HG03378 (cell line): ENCODE results near the gene IQCH.
"Not testable (repeated sequence)": the region's sequence is repeated elsewhere in the genome, so short reads cannot be mapped to it uniquely, and the experiment has no call there.

Source experiments
- ATAC-seq: cut with Tn5 transposase; IDR thresholded peaks from one replicate; pipeline ENCODE4 v1.9.1; 2021; ENCODE audit warnings: mild to moderate bottlenecking, moderate library complexity; ENCODE audit not compliant: unreplicated experiment

The IQCH gene

GRCh38 chr15:67349634-67350033 is 95.0 kb downstream of the IQCH start:
- ATAC-seq = no peak

DNA sequence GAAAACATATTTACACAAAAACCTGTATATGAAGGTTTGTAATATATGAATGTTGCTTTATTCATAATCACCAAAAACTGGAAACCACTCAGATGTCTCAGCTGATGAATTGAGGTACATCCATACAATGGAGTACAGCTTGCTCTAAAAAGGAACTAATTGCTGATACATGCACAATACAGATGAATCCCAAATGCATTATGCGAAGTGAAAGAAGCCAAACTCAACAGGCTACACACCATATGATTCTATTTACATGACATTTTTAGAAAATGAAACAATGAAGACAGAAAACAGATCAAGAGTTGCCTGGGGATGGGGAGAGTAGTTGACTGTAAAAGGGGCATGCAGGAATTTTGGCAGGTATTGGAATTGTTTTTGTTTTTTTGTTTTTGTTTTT is 95.5 kb downstream of the IQCH start:
- ATAC-seq = no peak

GRCh38 chr15:67358391-67358790 is 103.8 kb downstream of the IQCH start:
- no peak for ATAC-seq

GRCh38 chr15:67358812-67359211 is 104.2 kb downstream of the IQCH start:
- no peak for ATAC-seq

- no peak for ATAC-seq
Observed at GRCh38 chr15:67359431-67360079, 105.0 kb downstream of the IQCH start.

- ATAC-seq = no peak
Observed at GRCh38 chr15:67361100-67361499, 106.5 kb downstream of the IQCH start.

DNA sequence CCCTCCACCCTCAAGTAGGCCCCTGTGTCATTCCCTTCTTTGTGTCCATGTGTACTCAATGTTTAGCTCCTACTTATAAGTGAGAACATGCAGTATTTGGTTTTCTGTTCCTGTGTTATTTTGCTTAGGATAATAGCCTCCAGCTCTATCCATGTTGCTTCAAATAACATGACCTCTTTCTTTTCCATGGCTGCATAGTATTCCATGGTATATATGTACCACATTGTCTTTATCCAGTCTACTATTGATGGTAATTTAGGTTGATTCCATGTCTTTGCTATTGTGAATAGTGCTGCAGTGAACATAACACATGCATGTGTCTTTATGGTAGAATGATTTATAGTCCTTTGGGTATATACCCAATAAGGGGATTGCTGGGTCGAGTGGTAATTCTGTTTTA is 109.1 kb downstream of the IQCH start:
- ATAC-seq = not testable (repeated sequence)

- ATAC-seq = no peak
Observed at GRCh38 chr15:67365994-67366393, 111.4 kb downstream of the IQCH start.

GRCh38 chr15:67366904-67367303 is 112.3 kb downstream of the IQCH start:
- no peak for ATAC-seq

GRCh38 chr15:67369359-67369998 is 114.9 kb downstream of the IQCH start:
- no peak for ATAC-seq

- no peak for ATAC-seq
Observed at GRCh38 chr15:67370206-67370954, 115.8 kb downstream of the IQCH start.

GRCh38 chr15:67372543-67372942 is 118.0 kb downstream of the IQCH start:
- no peak for ATAC-seq

DNA sequence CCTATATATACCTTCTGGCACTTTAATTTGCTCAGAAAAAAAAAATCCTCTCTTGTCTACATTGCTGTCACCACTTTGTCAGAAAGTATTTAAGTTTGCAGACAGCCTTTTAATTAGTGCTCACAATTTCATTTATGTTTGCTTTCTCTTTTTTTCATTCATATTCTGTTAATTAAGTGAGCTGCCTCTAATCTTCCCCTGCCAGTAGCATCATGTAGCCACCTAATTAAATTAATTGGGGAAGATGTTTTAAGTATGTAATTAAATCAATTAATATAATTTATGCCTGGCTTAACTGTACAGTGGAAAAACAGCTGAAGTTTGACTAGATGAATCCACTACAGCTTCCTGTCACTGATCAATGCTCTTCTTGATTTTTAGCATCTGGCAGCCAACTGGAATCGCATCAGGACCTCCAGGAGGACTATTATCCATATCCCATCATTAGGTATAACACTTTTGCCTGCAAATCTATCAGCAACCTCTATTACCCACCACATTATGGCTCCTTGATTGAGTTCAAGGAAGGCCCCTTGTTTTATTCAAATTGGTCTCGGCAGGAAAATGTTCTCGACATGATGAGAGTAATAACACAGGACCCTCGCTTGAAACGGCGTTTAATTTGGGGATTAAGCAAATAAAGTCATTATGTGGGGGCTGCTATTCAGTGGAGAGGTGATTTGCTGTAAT is 118.5 kb downstream of the IQCH start:
- ATAC-seq = no peak

GRCh38 chr15:67373971-67374370 is 119.4 kb downstream of the IQCH start:
- ATAC-seq = no peak

DNA sequence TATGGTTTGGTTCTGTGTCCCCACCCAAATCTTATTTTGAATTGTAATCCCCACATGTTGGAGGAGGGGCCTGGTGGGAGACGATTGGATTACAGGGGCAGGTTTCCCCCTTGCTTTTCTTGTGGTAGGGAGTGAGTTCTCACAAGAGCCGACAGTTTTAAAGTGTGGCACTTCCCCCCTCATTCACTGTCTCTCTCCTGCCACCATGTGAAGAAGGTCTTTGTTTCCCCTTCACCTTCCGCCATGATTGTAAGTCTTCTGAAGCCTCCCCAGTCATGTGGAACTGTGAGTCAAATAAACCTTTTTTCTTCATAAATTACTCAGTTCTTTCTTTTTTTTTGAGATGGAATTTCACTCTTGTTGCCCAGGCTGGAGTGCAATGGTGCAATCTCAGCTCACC is 124.9 kb downstream of the IQCH start:
- no peak for ATAC-seq

GRCh38 chr15:67380921-67381320 is 126.3 kb downstream of the IQCH start:
- no peak for ATAC-seq

GRCh38 chr15:67381416-67382045 is 126.9 kb downstream of the IQCH start:
- no peak for ATAC-seq

DNA sequence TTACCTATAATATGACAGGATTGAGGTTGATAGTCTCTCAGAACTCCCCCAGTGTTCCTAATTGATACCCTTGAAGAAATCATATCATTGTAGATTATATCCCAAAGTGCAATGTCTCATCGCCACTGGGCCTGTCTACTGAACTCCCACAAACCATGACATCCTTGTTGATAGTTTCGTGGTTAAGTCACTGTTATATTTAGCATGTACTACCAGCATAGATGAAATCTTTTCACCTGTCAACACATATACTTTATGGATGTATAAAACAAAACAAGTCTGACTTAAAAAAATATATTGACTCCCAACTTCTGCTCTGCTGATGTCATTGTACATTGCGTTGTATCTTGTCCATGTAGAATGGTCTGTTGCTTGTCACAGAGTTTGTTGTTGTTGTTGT is 128.1 kb downstream of the IQCH start:
- no peak for ATAC-seq

DNA sequence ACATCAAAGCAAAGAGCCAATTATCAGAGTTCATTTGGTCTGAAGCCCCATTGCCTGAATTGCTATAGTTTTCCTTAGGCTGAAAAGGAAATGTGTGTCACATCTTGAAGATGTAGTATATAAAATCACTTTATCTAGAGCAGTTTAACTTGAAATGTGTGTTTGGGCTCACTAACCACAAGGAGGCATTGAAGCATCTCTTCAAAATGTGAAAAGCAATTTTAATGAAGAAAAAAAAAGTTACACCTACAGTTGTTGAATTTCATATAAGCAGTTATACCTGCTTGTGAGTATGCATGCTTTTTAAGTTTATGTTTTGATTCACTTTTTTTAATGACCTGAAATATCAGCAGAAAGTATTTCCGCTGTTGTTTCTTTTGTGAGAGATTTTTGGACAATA is 129.3 kb downstream of the IQCH start:
- no peak for ATAC-seq

- ATAC-seq = no peak
Observed at GRCh38 chr15:67384761-67385160, 130.2 kb downstream of the IQCH start.

DNA sequence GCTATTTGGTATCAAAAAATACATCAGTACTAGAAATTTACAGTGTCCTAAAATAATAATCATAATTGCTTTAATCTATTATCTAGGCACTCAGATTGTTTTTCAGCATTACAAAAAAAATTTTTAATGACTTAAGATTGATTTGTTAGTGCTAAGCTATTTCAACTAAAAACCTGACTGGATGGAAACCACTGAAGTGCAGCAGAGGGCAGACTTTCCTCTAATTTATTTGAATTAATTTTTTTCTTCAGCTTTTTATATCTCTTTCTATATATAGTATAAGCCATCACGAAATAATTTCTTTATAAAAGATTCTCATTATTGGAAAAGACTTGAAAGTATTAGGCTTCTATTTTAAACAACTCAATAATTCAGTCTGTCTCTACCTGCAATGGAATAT is 131.4 kb downstream of the IQCH start:
- no peak for ATAC-seq
